ENCODE results near the gene ASB4.

The ASB4 gene

DNA sequence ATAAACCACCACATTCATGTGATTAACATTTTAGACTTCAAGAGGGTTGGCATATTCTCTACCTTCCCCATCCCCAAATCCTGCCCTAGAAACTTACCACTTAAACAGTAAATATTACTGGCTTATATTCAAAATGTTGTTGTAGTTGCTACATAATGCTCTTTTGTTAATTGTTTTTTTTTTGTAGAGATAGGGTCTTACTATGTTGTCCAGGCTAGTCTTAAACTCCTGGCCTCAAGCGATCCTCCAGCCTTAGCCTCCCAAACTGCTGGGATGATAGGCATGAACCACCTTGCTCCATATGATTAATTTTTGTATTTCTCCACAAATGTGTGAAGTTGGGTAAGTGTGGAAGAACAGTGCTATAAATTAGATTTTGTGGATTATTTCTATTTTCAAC is 104.0 kb downstream of the ASB4 start:
- H3K4me1 ChIP-seq (ENCODE audit: control insufficient read depth in 5 of 5, insufficient read depth in 5 of 5, low read length in 5 of 5): peaks cover 8 to 94% (median 79%) of the 10 kb centered on the region in 5 donors
- peaks cover 86 to 96% (median 89%) of the 10 kb centered on the region in 5 donors for H3K36me3 ChIP-seq (ENCODE audit: control insufficient read depth in 5 of 5, insufficient read depth in 5 of 5, low read length in 5 of 5)
- H3K27me3 ChIP-seq (ENCODE audit: control insufficient read depth in 5 of 5, insufficient read depth in 4 of 5, low read length in 5 of 5): no peaks in the 10 kb centered on the region
- peak overlapping the region; percentile 79 for H3K27ac ChIP-seq (ENCODE audit: low read depth, low read length)
- peak overlapping the region in 2 of 5 donors; percentile 12 to 55 for H3K9ac ChIP-seq (ENCODE audit: low read length in 5 of 5)
- no peaks in the 10 kb centered on the region for H3K9me3 ChIP-seq (ENCODE audit: control insufficient read depth in 5 of 5, low read length in 5 of 5)
- peak overlapping the region in 2 of 5 donors; percentile 5 to 28 for H3K4me3 ChIP-seq (ENCODE audit: low read depth in 1 of 5, low read length in 5 of 5)
